HG02763 (cell line): Measurements from ENCODE around the gene PPFIBP1.
"Not testable (repeated sequence)": the region's sequence is repeated elsewhere in the genome, so short reads cannot be mapped to it uniquely, and the experiment has no call there.

Experiments used
- ATAC-seq: cut with Tn5 transposase; IDR thresholded peaks from one replicate; pipeline ENCODE4 v1.9.1; 2021; ENCODE audit warnings: mild to moderate bottlenecking, moderate library complexity; ENCODE audit not compliant: unreplicated experiment

PPFIBP1 gene

DNA sequence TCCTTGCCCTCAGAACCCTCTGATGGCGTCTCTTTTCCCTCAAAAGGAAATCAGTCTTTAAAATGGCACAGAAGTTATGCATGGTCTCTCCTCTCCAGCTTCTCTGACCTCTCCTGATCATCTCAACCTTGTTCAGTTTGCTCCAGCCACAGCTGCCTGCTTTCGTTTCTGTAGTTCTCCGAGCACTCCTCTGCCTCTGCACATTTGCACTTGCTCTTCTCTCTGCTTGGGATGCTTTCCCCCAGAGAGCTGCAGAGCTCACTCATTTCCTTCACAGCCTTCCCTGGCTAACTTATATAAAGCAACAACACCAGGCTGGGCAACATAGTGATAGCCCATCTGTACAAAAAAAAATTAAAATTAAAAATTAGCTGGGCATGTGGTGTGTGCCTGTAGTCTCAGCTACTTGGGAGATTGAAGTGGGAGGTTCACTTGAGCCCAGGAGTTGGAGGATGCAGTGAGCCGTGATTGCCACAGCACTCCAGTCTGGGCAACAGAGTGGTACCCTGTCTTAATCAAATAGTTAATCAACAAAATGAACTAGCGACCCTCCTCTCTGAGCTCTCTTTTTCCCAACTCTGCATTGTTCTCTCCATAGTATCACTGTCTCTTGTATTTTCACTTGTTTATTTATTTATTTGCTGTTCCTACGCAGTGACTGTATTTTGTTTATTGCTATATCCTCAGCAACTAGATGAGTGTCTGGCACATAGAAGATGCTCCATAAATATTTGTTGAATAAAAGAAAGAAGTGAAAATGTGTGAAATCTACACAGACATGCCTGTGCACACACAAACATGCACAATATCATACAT lies 37.7 kb downstream of the PPFIBP1 start:
- no peak for ATAC-seq

DNA sequence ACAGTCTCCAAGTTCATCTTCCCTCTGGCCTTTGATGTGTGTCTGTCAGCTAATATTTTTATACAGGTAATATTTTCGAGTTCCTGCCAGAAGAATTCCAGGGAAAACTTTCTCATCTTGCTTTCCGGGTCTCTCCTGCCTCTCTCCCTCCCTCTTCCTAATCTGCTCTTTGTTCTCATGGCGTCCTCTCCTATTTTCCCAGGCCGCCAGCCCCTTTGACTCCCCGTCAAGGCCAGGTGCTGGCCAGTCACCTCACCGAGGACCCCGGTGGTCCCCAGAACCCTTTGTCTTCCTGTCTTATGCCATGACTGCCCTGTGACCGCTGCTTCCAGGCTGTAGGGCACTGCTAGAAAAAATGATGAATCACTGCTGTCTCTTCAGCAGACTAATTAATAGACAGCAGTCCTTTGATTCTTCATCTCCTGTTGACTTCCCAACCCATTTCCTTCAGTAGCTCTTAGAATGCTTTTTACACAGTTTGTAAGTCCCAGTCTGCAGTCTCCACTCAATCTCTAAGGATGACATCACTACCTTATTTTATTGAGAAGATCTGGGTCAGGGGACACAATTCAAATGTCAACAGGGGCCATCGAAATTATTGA lies 40.7 kb downstream of the PPFIBP1 start:
- ATAC-seq, result no peak

DNA sequence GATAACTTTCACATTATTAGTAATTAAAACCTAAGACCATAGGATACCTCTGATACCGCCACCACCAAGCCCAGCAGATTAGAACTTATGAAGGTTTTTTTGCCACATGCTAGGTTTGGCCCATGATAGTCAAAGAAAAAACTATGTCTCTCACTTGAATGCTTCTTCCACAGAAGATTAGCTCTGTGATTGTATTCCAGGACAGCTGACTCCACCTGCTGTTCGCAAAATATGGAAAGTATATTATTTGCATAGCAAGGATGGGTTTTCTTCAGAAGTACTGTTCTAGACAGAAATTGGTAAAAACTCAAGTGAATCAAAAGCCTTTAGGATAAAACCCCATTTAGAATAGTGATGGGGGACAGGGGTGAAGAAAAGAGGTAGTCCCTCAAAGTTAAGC lies 42.2 kb downstream of the PPFIBP1 start:
- ATAC-seq, result no peak

DNA sequence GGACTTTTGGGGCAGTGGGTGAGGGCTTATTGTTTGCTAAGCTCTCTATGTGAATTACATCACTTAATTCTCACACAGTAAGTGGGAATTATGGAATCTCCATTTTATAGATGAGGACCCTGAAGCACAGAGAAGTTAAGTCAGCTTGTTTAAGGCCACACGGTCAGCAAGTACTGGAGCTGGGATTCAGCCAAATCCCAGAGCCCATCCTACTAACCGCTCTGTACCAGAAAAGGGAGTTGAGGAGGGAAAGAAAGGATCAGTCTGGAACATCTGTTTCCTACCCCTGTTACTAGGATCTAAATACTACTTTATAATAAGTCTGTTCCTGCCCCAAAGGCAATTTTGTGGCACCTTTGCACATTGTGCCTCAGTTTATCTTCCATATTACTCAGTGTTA lies 42.6 kb downstream of the PPFIBP1 start:
- no peak for ATAC-seq

DNA sequence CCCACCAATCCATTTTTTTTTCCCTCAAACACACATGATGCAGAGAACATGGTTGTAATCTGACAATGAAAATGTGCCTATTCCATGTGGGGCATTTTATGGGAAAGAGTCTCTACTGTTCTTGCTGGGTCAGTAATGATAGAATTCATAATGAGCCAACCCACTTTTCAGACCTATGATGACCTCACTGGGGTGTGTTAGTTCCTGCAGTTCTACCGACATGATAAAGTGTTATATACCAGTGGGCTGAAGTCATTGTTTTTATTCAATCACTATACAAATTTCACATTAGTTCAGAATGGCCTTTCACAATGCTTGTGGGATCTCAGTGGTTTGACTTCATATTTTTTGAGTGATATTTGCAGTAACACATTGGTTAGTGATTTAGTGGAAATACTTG lies 47.5 kb downstream of the PPFIBP1 start:
- ATAC-seq, result no peak

DNA sequence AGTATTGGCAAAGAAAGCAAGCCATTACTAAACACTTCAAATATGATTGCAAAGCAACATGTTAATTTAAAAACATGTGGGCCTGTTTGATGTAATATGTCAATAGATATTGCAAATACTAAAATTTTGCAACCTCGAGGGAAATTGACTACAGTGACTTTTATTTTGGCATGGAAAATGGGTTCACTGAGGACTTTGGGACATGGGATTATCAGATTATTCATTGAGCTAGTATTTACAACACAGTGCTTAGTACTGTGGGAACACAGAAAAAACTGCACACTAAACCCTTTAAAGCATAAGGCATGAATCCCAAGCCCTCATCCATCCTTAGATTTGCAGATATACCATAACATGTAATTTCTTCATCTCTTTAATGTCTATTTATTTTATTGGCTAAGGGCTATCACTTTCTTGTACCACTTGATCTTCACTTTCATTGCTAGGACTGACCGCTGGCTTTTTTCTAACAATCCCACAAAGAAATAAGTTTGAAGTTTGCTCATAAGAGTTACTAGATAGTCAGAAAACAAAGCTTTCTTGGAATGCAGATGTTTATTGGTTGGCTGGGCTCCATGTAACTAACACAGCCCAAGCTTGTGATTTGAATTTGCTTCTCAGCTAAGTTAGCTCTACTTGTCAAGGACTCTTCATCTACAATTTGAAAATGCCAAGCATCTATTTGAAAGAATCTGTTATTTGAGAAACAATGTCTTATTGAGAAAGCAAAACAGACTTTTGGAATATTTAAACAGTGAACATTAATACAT lies 48.7 kb downstream of the PPFIBP1 start:
- no peak for ATAC-seq

DNA sequence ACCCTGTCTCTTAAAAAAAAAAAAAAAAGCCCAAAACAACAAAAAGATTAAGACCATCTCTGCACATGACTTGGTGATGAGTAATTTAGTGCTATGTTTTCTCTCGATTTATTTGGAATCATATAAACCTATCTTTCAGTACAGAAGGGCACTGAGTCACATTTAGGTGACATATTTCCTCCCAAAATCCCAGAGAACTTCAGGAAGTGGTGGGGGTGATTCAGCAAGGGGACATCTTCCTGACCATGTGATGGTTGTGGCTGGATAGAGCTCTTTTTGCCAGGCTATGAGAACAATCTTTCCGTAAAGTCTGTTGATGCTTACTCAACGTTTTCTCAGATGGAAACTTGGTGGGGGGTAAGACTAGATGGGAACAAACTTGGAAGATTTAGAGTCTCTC lies 50.0 kb downstream of the PPFIBP1 start:
- no peak for ATAC-seq

DNA sequence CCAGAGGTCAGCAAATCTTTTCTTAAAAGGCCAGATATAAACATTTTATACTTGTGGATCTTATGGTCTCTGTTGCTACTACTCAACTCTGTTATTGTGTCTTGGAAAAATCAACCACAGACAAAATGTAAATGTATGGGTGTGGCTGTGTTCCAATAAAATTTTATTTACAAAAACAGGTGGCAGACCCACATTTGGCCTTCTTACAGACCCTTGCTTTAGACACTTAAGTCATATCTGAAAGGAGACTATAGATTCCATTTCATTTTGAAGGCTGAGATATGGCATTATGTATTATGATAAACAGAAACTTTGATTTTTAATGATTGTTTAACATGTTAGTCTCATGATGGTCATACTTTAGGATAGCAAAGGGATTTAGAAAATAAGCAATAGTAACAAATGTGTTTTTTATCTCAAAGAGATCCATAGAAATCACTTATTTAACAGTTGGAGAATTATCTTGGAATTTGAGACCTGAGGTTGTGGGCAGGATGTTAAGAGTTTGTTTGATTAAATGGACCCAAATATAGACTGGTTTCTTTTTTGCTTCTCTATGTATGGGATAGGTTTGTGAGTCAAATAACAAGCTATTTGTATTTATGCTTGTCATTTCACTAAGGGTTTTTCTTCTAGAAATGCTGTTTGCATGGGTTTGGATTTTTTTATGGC lies 51.2 kb downstream of the PPFIBP1 start:
- no peak for ATAC-seq

DNA sequence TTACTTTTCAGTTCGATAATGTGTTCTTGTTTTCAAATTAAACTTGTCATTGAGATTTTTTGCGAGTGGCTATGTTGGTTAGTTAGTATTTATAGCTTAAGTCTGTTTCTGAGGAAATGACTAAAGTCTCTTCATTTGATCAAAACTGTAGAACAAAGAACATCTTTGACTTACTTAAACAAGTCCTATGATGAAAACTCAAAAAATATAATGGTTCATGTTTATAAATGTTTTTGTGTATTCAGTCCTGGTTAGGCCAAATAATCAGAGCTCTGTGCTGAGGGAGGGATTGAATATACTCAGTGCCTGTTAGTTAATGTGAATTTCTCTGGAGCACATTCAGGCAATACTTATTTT lies 51.7 kb downstream of the PPFIBP1 start:
- no peak for ATAC-seq

DNA sequence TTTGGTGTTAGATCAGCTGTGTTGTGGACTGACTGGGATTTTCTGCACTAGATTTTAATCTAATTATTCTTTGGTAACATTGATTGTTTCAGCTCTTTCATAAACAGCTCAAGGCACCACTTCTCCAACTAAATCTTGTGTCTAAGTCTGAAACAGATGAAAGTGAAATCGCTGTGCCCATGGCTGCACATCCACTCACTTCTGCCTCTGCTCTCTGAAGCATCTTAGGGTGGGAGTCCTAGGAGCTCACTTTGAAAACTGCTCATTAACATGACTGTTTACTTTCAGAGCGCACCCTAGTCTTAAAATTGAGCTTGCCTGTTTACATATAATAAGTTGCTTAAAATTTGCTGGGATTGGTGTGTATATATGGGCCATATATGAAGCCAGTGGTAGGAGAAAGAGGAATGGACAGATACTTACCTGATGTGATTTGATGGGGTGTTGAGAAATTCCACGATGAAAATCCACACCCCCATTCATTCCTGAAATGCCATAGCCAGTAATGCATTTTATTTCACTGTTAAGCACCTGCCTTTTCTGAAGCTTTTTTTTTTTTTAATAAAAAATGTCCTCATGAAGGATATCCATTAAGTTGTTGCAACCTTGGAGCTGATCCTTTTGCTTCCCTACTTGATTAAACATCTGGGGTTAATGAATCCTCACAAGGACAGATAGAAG lies 52.8 kb downstream of the PPFIBP1 start:
- ATAC-seq, result no peak

DNA sequence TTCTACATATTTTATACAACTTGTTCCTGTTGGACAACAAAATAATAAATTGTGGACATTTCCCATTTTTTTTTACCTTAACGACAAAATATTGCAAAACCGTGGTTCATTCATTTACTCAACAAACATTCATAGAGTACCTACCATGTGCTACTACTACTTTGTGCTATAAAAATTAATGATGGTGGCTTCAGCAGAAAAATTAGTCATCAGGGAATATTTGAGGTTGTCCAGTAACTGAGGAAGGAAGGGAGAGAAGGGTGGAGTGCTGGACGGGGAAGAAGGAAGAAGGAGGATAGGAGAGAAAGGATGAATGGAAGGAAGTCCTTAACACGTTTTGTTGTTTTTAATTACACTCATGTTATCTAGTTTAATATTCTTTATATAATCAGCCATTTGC lies 53.7 kb downstream of the PPFIBP1 start:
- ATAC-seq, result no peak

DNA sequence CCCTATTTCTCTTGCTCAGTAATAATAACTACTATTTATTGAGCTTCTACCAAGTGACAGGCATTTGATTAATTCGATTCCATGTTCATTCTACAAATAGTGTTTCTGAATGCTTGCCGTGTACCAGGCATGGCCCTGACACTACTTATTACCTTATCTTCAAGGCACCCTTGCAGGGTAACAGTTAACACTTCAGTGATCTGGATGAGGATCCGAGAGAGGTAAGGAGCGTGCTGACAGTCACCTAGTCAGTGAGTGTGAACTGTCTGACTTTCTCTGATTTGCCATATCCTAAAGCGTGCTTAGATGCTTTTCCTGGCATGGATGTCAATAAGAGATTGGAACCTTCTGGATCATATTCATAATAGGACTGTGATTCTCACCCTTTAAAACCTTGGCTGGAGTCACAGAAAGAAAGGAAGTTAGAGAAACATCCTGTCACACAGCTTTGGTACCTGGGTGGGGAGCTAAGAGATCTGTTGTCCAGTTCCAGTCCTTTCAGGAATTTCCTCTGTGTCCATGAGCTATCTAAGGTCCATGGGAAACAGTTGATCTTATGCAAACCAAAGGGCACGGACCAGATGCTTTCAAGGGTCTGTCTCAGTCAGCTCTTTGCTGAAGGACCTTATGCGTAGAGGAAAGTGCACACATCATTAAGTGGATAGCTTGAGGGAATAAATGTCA lies 54.8 kb downstream of the PPFIBP1 start:
- ATAC-seq, result no peak

DNA sequence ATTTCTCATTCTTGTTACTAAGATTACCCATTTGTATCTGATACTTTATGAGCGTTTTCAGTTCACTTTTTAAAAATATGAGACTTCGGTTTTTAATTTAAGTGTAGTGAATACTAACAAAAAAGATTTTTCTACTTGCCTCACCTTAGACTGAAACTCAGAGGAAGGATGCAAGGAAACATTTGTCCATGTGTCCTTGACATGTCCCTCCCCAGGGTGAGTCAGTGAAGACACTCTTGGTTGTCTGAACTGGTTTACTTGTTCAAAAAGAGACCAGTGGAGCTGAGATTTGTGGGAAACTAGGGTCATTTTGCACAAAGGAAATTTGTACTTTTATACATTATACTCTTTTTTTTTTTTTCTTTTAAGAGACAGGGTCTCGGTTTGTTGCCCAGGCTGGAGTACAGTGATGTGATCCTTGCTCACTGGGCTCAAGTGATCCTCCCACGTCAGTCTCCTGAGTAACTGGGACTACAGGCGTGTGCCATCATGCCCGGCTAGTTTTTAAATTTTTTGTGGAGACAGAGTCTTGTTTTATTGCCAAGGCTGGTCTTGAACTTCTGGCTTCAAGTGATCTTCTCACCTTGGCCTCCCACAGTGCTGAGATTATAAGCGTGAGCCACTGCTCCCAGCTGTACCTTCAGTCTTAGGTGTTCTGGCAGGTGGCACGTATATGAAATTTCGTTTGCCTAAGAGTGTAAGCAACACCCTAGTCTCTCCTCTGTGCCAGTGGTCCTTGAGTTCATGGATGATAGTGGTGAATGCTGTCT lies 56.7 kb downstream of the PPFIBP1 start:
- ATAC-seq, result no peak

DNA sequence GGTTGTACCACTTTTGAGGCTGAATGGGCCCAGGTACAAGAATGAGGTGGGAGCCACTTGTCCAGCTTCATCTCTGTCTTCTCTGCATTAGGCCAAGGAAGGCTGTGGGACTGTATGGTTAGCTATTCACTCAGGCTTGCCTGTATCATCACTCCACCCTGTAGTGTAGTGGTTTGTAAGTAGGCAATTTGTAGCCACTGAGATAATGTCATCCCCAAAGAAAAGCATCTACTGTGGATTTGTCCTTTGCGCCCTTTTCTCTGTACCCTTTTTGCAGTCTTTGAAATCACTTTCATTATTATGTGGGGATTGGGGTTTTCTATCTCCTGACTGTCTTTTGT lies 57.3 kb downstream of the PPFIBP1 start:
- not testable (repeated sequence) for ATAC-seq

DNA sequence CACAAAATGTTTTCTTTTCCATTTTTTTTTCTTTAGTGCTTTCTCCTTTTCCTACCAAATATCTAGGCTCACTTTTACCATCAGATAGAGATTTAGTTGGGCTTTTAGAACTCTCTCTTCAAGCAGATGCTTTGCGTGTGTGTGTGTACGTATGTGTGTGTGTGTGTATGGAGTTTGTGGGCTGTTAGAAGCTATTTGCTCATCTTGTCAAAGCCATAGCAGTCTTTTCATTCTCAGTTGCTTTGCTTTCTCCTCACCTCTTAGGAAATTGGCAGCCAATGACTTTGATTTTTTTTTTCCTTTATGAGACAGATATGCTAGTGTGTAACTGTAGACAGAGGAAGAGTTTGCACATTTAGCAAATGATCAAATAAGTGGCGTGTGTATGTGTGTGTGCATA lies 57.8 kb downstream of the PPFIBP1 start:
- not testable (repeated sequence) for ATAC-seq

DNA sequence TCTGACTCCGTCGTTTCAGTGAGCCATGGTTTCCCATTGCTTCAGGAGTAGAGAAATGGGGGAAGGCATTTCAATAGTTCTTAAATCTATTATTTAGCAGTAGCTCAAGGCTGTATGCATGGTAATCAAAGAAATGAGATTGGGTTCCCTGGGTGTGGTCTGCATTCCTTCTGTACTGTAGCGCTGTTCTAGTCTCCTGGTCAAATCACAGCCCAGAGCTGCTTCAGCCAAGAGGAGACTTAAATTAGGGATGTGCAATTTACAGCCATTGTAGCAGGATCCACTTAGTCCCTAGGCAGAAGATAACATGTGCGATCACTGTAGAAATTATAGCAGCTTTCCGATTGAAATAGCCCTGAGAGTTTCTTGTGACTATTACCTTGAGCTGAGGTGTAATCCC lies 58.4 kb downstream of the PPFIBP1 start:
- not testable (repeated sequence) for ATAC-seq

DNA sequence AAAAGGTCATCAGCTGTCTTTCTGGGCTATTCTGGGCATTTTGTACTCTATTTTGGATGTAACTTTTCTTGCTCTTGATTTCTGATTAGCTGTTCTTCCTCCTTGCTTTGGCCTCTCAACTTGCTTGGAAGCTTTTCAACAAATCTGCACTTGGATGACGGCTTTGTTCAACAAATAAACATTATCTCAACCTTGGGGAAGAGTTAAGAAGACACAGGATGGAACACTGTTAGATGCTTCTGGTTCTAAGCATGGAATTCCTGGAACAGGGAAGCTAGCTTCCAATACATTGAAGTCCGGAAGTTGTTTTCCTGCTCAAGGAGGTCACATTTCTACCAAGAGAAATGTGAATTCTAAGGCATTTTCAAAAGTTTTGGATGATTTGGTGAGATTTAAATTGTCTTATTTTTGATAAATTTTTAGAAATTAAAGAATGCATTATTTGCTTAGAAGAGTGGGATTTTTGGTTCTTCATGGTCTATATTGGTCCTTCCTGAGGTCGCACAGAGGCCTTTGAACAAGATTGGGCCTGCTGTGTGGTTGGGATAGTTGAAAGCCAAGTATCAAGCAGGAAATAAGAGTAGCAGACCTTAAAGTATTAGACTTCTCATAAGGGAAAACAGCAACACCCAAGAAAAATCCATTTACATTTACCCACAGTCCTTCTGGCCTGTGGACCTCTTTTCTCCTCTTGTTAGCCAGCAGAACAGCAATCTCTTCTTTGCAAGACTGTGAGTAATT lies 59.2 kb downstream of the PPFIBP1 start:
- no peak for ATAC-seq

DNA sequence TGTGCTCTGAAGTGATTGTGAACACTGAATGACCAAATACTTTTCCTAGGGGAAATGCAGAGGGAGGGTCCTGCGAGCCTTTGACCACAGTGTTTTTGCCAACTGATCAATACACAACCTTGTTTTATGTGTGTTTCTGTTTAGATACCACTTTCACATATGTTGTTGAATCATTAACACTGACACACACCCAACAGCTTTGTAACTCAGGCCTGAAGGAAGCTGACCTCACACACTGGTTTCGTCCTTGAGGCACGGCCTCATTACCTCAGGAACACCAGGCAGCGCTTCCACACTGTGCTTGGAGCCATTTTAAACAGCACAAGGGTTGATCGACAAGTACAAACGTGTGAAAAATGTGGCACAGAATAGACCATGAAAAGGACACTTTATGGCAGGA lies 60.0 kb downstream of the PPFIBP1 start:
- ATAC-seq, result no peak

DNA sequence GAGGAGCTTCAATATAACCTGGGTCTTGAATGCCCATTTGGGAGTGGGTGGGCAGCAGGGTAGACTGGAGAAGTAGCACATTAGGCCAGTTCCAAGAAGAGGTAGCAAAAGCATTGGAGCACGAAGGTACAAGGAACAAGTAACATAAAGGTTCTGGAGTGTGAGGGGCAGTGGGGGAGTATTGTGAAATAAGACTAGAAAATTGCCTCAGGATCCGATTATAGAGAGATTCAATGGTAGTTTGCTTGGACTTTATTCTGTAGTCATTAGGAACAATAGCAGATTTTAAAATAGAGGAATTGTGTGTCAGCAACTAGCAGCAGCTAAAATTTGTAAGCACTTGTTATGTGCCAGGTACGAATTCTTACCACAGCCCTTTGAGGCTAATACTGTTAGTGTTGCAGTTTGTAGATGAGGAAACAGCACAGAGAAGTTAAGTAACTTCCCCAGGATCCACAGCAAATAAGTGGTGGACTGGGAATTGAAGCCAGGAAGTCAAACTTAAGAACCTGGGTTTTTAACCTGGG lies 61.8 kb downstream of the PPFIBP1 start:
- ATAC-seq, result no peak
